ENCODE results near the gene GTF2F1. TPM values are rescaled to one million over a fixed set of nuclear protein-coding genes. Genes with fewer than 3 reads are reported as not detected.

GTF2F1 gene, protein sequence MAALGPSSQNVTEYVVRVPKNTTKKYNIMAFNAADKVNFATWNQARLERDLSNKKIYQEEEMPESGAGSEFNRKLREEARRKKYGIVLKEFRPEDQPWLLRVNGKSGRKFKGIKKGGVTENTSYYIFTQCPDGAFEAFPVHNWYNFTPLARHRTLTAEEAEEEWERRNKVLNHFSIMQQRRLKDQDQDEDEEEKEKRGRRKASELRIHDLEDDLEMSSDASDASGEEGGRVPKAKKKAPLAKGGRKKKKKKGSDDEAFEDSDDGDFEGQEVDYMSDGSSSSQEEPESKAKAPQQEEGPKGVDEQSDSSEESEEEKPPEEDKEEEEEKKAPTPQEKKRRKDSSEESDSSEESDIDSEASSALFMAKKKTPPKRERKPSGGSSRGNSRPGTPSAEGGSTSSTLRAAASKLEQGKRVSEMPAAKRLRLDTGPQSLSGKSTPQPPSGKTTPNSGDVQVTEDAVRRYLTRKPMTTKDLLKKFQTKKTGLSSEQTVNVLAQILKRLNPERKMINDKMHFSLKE
- 66.7 and 66.9 TPM in 2 replicates for total RNA-seq

DNA sequence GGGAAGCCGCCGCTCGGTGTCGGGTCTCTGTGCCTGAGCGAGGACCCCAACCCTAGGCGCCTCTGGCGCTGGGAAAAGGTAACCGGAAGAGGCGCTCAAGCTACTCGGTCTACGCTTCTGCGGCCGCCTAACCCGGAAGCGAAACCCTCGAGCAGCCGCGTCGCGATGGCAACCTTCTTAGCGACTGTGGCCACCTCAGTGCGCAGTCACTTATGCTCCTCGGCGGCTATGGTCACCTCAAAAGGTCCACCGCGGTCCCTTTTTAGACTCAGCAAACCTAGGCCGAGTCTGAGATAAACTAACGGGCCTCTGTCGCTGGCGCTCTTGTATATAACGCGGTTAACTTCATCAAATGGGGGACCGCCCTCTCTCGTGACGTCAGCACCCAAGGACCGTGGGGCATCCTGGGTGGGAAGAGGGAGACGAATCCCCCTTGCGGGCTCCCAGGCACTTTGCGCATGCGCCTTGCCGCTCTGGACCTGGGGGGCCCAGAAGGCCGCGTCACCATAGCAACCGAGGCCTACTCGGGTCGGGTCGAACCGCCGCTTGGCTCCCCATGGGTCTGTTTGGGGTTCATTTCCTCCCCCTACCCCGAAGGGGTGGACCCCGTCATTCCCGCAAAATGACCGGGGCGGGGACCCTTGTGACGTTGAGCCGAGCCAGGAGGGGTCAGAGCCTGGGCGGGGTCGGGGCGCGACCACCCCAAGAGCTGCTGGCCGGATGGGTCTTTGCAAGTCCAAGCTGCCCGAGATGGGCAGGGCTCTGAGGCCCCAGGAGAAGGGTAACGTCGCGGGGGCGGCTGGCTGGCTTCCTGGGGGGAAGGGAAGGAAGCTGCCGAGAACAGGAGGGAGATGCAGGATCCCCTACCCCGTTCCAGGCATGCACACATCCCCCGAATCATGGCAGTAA is at the start of gene GTF2F1:
TSS of gene GTF2F1 (minus strand) at position 91 of the 909 bp plus-strand sequence. CDS start 169 bp downstream, outside the sequence.

DNA sequence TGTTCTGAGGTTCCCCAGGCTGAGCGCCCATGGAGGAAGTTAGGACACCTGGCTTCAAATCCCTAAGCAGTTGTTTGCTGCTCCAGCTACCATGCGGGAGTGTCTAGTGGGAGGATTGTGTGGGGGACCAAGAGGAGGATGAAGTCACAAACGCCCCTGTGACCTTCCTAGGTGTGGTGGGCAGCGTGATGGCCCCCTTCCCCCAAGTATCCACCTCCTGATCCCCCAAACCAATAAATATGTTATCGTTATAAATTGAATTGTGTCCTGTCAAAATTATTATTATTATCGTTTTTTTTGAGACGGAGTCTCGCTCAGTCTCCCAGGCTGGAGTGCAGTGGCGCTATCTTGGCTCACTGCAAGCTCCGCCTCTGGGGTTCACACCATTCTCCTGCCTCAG is 40.7 kb upstream of the GTF2F1 start, which contains the start of gene SLC25A41:
TSS of gene SLC25A41 (minus strand) at position 101 of the 400 bp plus-strand sequence. CDS start at position 31, 70 bp downstream.

DNA sequence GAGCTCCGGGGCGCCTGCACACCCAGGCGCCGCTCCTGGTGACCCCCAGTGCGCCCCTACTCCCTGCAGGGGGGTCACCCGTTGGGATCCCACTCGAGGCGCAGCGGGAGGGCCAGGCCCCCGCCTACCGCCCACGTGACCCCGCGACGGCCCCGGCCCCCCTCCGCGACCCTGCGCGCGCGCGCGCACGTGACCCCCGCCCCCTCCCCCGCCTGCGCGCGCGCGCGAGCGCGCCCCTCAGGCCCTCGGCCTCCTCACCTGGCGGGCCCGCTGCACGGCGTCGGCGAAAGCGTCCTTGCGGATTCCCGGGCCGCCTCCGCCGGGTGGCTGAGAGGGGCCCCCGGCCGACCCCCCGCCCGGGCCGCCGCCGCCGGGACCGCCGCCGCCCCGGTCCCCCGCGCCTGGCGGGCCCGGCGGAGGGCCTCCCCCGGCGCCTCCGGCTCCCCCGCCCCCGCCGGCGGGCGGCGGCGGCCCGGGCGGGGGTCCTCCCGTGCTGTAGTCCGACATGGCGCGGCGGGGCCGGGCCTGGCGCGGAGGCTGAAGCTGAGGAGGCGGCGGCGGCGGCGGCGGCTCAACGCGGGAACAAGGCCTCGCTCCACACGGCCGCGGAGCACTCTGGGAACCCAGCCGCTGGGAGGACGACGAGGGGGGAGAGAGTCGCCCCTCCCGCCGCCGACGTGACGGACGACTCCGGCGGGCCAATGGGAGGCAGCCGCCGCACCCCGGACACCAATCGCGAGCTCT is 31.4 kb upstream of the GTF2F1 start, which contains the start of gene KHSRP:
TSS of gene KHSRP (minus strand) at position 617 of the 744 bp plus-strand sequence. CDS start at position 507, 110 bp downstream.

DNA sequence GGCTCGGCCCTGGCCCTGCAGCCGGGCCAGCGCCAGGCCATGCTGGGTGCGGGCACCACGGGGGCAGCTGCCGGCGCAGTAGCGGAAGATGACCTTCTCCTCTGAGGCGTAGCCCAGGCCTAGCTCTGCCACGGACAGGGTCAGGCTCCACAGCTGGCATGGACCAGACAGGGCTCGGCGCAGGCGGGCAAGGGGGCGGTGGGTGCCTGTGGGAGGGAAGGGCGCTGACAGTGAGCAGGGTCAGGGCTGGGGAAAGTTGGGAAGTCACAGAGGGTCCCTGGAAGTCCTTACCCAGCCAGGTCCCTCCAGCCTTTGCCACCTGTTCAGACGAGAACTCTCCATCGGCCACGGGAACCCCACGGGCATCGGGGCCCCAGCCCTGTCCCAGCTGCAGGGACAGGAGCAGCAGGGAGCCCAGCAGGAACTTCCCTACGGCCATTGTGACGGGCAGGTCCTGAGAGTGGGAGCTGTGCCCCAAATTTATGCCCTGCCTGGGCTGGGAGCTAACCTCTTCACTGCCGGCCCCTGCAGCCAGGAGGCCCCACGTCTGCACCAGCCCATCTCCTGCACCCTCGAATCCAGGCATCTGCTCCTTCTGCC is 17.5 kb downstream of the GTF2F1 start, which contains the start of gene PSPN:
TSS of gene PSPN (minus strand) at position 523 of the 600 bp plus-strand sequence. CDS start at position 439, 84 bp downstream.

GRCh38 chr19:6372594-6373095 is 20.3 kb downstream of the GTF2F1 start, which contains the start of gene ALKBH7:
Gene ALKBH7 (plus strand): TSS chr19:6372794. CDS start chr19:6372821, 27 bp downstream.

GRCh38 chr19:6333439-6333838 is 59.5 kb downstream of the GTF2F1 start, which contains the start of gene ACER1:
Gene ACER1 (minus strand): TSS chr19:6333612. CDS start chr19:6333551, 61 bp downstream.

Other genes starting within 250 kb of the GTF2F1 start
- gene MLLT1, start 113.2 kb downstream of the GTF2F1 start, total RNA-seq, result 4.6 and 7.4 TPM in 2 replicates
- gene ACER1, start 59.6 kb downstream of the GTF2F1 start, total RNA-seq, result not detected in 2 replicates
- gene CLPP, start 31.6 kb downstream of the GTF2F1 start, total RNA-seq, result 59.7 and 64.0 TPM in 2 replicates
- 20.6 and 24.6 TPM in 2 replicates for gene ALKBH7, start 20.4 kb downstream of the GTF2F1 start, total RNA-seq
- gene PSPN, start 17.2 kb downstream of the GTF2F1 start, total RNA-seq, result 0.54 and 1.6 TPM in 2 replicates
- 119 and 132 TPM in 2 replicates for gene KHSRP, start 31.6 kb upstream of the GTF2F1 start, total RNA-seq
- under 0.01 and 0.09 TPM in 2 replicates for gene SLC25A41, start 40.6 kb upstream of the GTF2F1 start, total RNA-seq
- gene SLC25A23, start 66.6 kb upstream of the GTF2F1 start, total RNA-seq, result 14.5 and 18.7 TPM in 2 replicates
- not detected in 2 replicates for gene CRB3, start 71.1 kb upstream of the GTF2F1 start, total RNA-seq
- gene DENND1C, start 88.6 kb upstream of the GTF2F1 start, total RNA-seq, result not detected in 2 replicates
- not detected in 2 replicates for gene TUBB4A, start 109.1 kb upstream of the GTF2F1 start, total RNA-seq
- 0.75 and 0.99 TPM in 2 replicates for gene TNFSF9, start 137.9 kb upstream of the GTF2F1 start, total RNA-seq
- not detected in 2 replicates for gene CD70, start 198.0 kb upstream of the GTF2F1 start, total RNA-seq